Hindlimb muscle (tissue), 1 donor: ENCODE data around the gene SIM1. TPM values are rescaled to one million over a fixed set of nuclear protein-coding genes. Genes with fewer than 3 reads are reported as not detected.

Experiments
- DNase-seq: peaks from one replicate; pipeline ENCODE4 v3.0.0-alpha.2; 2013
- polyA plus RNA-seq: library from polyadenylated mRNA; unstranded; fragments of 120-200 nt; gene quantifications from one replicate; pipeline ENCODE4 v1.2.1, GENCODE V29; 2013; ENCODE audit not compliant: insufficient read length

The SIM1 gene
- polyA plus RNA-seq, 1 donor, result 7.8 TPM

DNA sequence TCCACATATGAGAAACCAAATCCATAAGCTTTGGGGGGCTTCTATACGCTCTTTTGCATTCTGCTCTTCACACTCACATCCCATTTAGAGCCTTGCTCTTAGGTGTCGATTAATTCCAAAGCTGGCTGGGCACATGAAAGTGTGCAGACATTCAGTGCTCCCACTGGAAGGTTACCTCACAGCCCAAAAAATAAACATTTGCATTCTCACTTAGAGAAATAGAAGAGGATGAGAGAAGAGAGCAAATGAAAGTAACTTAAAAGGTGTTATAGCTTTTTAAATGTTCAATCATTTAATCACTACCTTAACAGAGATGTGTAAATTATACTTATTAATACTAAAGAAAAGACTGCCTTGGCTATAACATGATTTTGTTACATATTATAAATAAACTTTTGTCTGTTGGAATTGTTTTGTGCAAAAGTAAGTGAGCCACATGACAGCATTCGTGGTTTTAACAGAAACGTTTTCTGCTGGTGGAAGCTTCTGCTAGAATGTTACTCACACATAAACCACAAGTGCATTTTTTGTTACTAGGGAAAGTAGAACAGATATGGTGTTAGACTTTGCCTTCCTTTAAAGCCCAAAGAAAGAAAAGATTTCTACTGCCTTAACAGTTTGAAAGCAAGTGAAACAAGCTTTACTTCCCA, 116.7 kb downstream of the SIM1 start:
- no peak for DNase-seq

GRCh38 chr6:100346828-100347227, 117.9 kb downstream of the SIM1 start:
- no peak for DNase-seq

- no peak for DNase-seq
These were observed 118.5 kb downstream of the SIM1 start for GRCh38 chr6:100346203-100346602.

- no peak for DNase-seq
These were observed 120.0 kb downstream of the SIM1 start for GRCh38 chr6:100344761-100345160.

DNA sequence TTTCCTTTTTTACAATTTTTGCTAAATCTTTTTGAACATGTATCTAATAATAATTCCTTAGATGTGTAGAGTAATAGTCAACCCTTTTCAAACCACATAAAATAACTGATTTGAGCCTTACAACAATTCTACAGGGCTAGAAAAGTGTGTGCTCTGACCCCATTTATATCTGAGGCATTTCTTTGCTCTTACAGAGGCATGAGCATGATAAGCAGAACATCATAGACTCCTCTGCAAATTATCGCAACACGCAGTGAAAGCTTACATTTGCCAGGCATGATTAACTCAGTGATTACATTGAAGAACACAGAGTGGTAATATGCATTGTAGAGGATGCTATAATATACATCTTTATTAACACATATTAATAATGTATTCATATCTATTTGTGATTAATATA, 120.4 kb downstream of the SIM1 start:
- no peak for DNase-seq

DNA sequence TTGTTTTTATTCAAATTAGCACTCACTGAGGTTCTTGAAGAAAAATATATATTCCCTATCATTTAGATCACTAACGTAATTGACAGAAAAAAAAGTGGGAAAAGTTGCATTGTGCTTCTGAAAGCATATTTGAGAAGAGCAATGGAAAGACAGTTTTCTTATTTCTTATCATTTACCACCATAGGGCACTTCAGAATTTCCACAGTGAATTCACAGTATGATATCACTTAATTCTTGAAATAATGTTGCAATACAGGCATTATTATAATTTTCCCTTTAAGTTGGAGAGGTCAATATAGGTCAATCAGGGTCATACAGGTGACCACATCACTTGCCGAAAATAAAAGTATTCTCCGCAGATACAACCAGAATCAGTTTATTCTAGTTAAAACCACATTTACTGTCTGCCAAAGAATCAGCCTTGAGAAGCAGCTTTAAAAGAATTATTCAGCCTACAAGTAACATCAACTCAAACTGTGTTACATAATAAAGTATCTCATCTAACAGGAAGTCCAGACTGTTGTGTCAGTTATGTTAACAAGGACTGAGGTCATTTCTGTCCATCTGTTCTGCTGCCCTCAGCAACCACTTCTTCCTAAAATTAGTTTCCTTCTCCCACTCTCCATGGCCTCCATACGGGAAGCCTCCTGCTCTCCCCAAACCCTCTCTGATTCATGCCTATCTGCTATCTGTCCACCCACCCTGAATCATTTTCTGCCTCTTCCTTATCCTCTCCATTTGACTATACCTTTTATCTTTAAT, 121.2 kb downstream of the SIM1 start:
- DNase-seq, result no peak

DNA sequence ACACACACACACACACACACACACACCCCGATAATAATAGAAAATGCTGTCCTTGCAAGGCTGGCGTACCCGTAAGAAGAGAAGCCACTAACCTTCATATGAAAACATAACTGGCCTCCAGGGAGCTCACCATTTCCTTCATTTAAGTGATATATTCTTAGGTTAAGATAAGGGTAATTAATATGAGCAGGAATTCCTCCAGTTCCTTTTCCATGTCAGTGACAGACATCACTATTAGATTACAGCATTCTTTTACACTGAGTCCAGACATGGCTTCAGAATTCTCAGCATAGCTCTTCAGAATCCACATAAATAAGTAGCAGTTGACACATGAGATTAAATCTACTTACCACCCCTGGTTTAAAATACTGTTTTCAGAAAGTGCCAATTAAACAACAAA, 121.9 kb downstream of the SIM1 start:
- DNase-seq, result no peak

- no peak for DNase-seq
These were observed 125.0 kb downstream of the SIM1 start for GRCh38 chr6:100339574-100340255.

DNA sequence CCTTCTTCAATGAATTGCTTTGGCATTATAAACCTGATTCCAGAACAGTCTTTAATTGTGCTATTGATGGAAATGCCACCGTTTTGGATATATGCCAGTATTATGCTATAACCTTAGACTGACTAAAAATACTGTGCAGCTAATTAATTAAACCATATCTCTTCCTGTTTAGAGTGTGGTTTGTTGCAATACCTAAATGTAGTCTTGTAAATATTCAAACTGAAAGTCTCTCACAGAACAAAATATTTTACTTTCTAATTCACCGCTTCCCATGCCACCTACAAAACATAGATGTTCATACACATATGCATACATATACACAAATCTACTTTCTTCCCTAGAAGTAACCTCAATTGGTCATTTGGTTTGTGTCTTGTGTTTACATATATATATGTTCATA, 126.6 kb downstream of the SIM1 start:
- DNase-seq, result no peak

DNA sequence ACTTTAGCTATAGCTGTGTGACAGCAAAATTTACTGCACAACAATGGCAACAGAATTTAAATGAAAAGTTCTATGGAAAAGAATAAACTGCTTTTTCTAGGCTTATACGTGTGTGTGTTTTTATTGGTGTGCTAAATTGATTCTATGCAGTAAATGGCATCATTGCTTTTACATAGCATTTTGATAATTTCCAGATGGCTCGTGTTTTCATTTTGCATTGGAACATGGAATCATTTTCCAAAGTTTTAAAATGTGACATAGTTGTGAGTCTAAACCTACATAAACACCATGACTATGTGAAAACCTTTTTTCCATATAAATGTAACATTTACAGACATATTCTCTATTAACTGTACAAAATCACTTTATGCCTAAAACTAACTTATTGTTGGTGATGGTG, 127.8 kb downstream of the SIM1 start:
- DNase-seq, result no peak

DNA sequence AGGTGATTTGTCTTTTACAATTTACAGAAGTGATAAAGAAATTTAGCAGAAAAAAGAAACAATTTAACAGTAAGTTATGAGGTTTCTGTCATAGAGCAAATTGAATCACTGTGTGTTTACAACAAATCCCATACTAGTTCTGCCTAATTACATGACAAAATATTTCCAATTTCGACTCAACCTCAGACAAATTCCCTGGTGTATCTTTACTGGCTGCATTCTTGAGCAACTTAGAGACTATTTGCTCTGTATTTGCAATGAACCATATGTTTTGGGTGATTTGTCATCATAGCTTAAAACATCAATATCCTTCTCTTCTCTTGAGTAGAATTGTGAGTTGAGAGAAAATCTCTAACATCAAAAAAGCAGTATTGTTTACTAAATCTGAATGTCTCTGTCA, 128.7 kb downstream of the SIM1 start:
- no peak for DNase-seq
